ENCODE results near the gene DNMBP. TPM values are rescaled to one million over a fixed set of nuclear protein-coding genes. Genes with fewer than 3 reads are reported as not detected.

The DNMBP gene
- total and polyA plus RNA-seq, 2 of the 8 experiments (the other 6 are each of a cell fraction or from before 2014, with no cell fraction given): 19.1 to 26.4 TPM

- no peak overlapping the region for H3K18ac ChIP-seq (ENCODE audit: extremely low read depth, low read length)
- CTCF ChIA-PET (ENCODE audit: partially characterized antibody): interaction anchor here (0.6 to 2.3 kb wide), 4 partner anchors 15 to 1508 kb away, joined by 3 to 6 read pairs (median 4); no protein-coding TSS in a partner anchor
Measured at GRCh38 chr10:99894613-99895012, 115.1 kb downstream of the DNMBP start.

More at GRCh38 chr10:99894613-99895012, 115.1 kb downstream of the DNMBP start:
- FAIRE-seq (no peak), DNase-seq (ENCODE audit: low read depth in 1 of 2, low spot score in 2 of 2) (no peak)
- WGBS, 2 experiments (ENCODE audit: extremely low coverage in 1 of 2, insufficient coverage in 1 of 2, insufficient read length in 1 of 2, insufficient replicate concordance in 2 of 2, low coverage in 1 of 2, low lambda C conversion rate in 2 of 2, missing lambda C conversion rate in 1 of 2): 94% methylated on average over 4 of the region's 4 CpGs; no CpG with 5 or more reads in 1 of the 2 experiments
- H2BK20ac ChIP-seq (ENCODE audit: low read length): no peak overlapping the region
- H2BK15ac ChIP-seq (ENCODE audit: low read length): no peak overlapping the region
- H3K36me3 ChIP-seq (ENCODE audit: control insufficient read depth in 2 of 4, insufficient read depth in 4 of 4, low read length in 3 of 4): peaks cover 63 to 89% (median 82%) of the 10 kb centered on the region in 4 experiments
- H4K20me1 ChIP-seq (replicated peaks in 1 of 2; ENCODE audit: control insufficient read depth in 1 of 2, insufficient read depth in 2 of 2, low read length in 2 of 2): no peaks in the 10 kb centered on the region
- no peaks in the 10 kb centered on the region for H3K79me1 ChIP-seq (ENCODE audit: low read depth, low read length)
- TF ChIP-seq SIN3A (conservative IDR thresholded peaks at IDR 0.05 in 1 of 2, IDR thresholded peaks at IDR 0.05 in 1 of 2; ENCODE audit: low read depth in 1 of 2, low read length in 2 of 2) (no peak), MAFK (IDR thresholded peaks at IDR 0.05; ENCODE audit: low read depth, low read length) (no peak), ASH2L (IDR thresholded peaks at IDR 0.05; ENCODE audit: low read length) (no peak), BRCA1 (IDR thresholded peaks at IDR 0.05; ENCODE audit: low read depth, low read length) (no peak)
- no peak overlapping the region for H4K5ac ChIP-seq (ENCODE audit: insufficient read length, low read depth, low read length)
- H3K23ac ChIP-seq (ENCODE audit: insufficient read length): no peak overlapping the region
- H4K8ac ChIP-seq (ENCODE audit: extremely low read depth, insufficient read depth, low read length): no peak overlapping the region
- no peaks in the 10 kb centered on the region for H3K4me1 ChIP-seq (replicated peaks in 1 of 4; ENCODE audit: control insufficient read depth in 3 of 4, insufficient read depth in 4 of 4, low read length in 3 of 4)
- no peaks in the 10 kb centered on the region; a peak in 1 of 4 replicates for H3K79me2 ChIP-seq (ENCODE audit: control insufficient read depth in 1 of 2, insufficient read depth in 2 of 2, low read length in 2 of 2)
- no peak overlapping the region for H2BK5ac ChIP-seq (ENCODE audit: low read depth, low read length)
- H3K56ac ChIP-seq (replicated peaks; ENCODE audit: insufficient read length, low read depth, low read length): no peak overlapping the region
- H3K27me3 ChIP-seq (replicated peaks in 1 of 4; ENCODE audit: control insufficient read depth in 3 of 4, extremely low read depth in 1 of 4, insufficient read depth in 3 of 4, low read length in 3 of 4): no peaks in the 10 kb centered on the region
- H3K9me3 ChIP-seq (ENCODE audit: insufficient read depth in 2 of 2, low read depth in 1 of 2, low read length in 1 of 2): no peaks in the 10 kb centered on the region
- H3K23me2 ChIP-seq (ENCODE audit: low read depth, low read length): no peaks in the 10 kb centered on the region
- no peak overlapping the region for H2AFZ ChIP-seq (ENCODE audit: low read length)
- H3K14ac ChIP-seq (ENCODE audit: insufficient read length): no peak overlapping the region
- no peak overlapping the region for H3K4me2 ChIP-seq (ENCODE audit: insufficient read depth in 1 of 2, low read depth in 2 of 2, low read length in 2 of 2)
- H3K27ac ChIP-seq (ENCODE audit: low read depth, low read length): no peak overlapping the region
- no peak overlapping the region for H3K4ac ChIP-seq (replicated peaks; ENCODE audit: insufficient read length, low read depth, low read length)
- POLR2A ChIA-PET (ENCODE audit: partially characterized antibody): interaction anchor here (1.3 to 7.7 kb wide), 8 partner anchors 8 to 72 kb away, joined by 3 to 49 read pairs (median 6); no protein-coding TSS in a partner anchor
- H3K9ac ChIP-seq (replicated peaks in 1 of 4; ENCODE audit: extremely low read depth in 1 of 4, low read depth in 3 of 4, low read length in 3 of 4): no peak overlapping the region
- no peak overlapping the region for H2BK12ac ChIP-seq (ENCODE audit: low read depth, low read length)
- no peak overlapping the region for H3K4me3 ChIP-seq (ENCODE audit: extremely low read depth in 1 of 4, insufficient read depth in 2 of 4, low read depth in 3 of 4, low read length in 4 of 4)
- no peak overlapping the region for H4K91ac ChIP-seq (replicated peaks; ENCODE audit: insufficient read length, low read length)
- H2BK120ac ChIP-seq (replicated peaks; ENCODE audit: low read depth, low read length): no peak overlapping the region
- no peak overlapping the region for H2AK5ac ChIP-seq (ENCODE audit: low read depth, low read length)

Measured in H1 (cell line).